PC-9 (cell line): ENCODE results near the gene FAM13B. TPM values are rescaled to one million over a fixed set of nuclear protein-coding genes. Genes with fewer than 3 reads are reported as not detected.
A peak's percentile ranks its signal among the peaks of the same experiment; 100 is the strongest.

ENCODE experiments used
- BruUV-seq: library from RNA; stranded (reverse); fragments of 400-500 nt; replicated peaks from 2 replicates; lab custom pipeline; 2021; lab: Mats Ljungman, UMichigan
- CTCF ChIA-PET: fragments of 300-600 bp; sonication (Branson Sonifier 250); formaldehyde crosslinking; loops from one replicate; lab custom pipeline; 2022; ENCODE audit warnings: antibody characterized with exemption; lab: Charles Lee
- POLR2A ChIA-PET: fragments of 300-600 bp; sonication (Branson Sonifier 250); formaldehyde crosslinking; loops from one replicate; lab custom pipeline; 2022; ENCODE audit warnings: antibody characterized with exemption; ENCODE audit not compliant: unreplicated experiment; lab: Charles Lee
- DNase-seq, 2 experiments: peaks; one replicate each; pipeline versions ENCODE4 v3.0.0 to v3.0.0-alpha.2; 2015 to 2022; ENCODE audit warnings: mixed read lengths in 1 of 2
- H2AFZ ChIP-seq: fragments of 200-600 bp; sonication (generic); 2 replicates; pipeline ENCODE4 v1.8.1; 2017; ENCODE audit warnings: antibody characterized with exemption
- H3F3A ChIP-seq: fragments of 200-600 bp; sonication (generic); 2 replicates; pipeline ENCODE4 v1.8.1; 2017; ENCODE audit warnings: antibody characterized with exemption, mild to moderate bottlenecking, low read depth; ENCODE audit not compliant: insufficient read depth
- H3K27ac ChIP-seq: fragments of 200-600 bp; sonication (generic); 2 replicates; pipeline ENCODE4 v1.6.1; 2016; ENCODE audit warnings: mixed run types
- H3K27me3 ChIP-seq: fragments of 200-600 bp; sonication (generic); 2 replicates; pipeline ENCODE4 v1.6.1; 2016; ENCODE audit warnings: low read depth, mixed run types; ENCODE audit not compliant: insufficient read depth
- H3K36me3 ChIP-seq: fragments of 200-600 bp; sonication (generic); 2 replicates; pipeline ENCODE4 v1.6.1; 2016; ENCODE audit warnings: low read depth, mixed run types
- H3K4me1 ChIP-seq: fragments of 200-600 bp; sonication (generic); replicated peaks from 2 replicates; pipeline ENCODE4 v1.6.1; 2016; ENCODE audit warnings: mixed run types; ENCODE audit not compliant: insufficient read depth
- H3K4me2 ChIP-seq: fragments of 200-600 bp; sonication (generic); 2 replicates; pipeline ENCODE4 v1.6.1; 2017; ENCODE audit warnings: mixed run types
- H3K4me3 ChIP-seq: fragments of 200-600 bp; sonication (generic); 2 replicates; pipeline ENCODE4 v1.6.1; 2016; ENCODE audit warnings: mixed run types
- H3K79me2 ChIP-seq: fragments of 200-600 bp; sonication (generic); 2 replicates; pipeline ENCODE4 v1.6.1; 2017; ENCODE audit warnings: low read depth, mixed run types
- H3K9me2 ChIP-seq: fragments of 200-600 bp; sonication (generic); 2 replicates; pipeline ENCODE4 v1.8.1; 2017; ENCODE audit warnings: mild to moderate bottlenecking; ENCODE audit not compliant: insufficient read depth
- H3K9me3 ChIP-seq: fragments of 200-600 bp; sonication (generic); 2 replicates; pipeline ENCODE4 v1.8.1; 2016; ENCODE audit warnings: low read depth; ENCODE audit not compliant: insufficient read depth
- H4K20me1 ChIP-seq: fragments of 200-600 bp; sonication (generic); 2 replicates; pipeline ENCODE4 v1.8.1; 2017; ENCODE audit not compliant: insufficient read depth
- EZH2 ChIP-seq: fragments of 200-600 bp; sonication (generic); IDR thresholded peaks from 2 replicates; pipeline ENCODE4 v1.8.0; 2017; ENCODE audit warnings: antibody characterized with exemption, low read depth
- intact Hi-C: fragments of 100-400 bp; cut with micrococcal nuclease; formaldehyde crosslinking; loops from one replicate; pipeline ENCODE4 v1.10.0; 2022; ENCODE audit not compliant: unreplicated experiment
- total RNA-seq: library from RNA; stranded (reverse); gene quantifications from 2 replicates; pipeline ENCODE4 v1.2.3, GENCODE V29; 2021
- TF ChIP-seq, protein P1 (sequence below): fragments of 200-600 bp; sonication (generic); conservative IDR thresholded peaks from 2 replicates; pipeline ENCODE4 v1.6.1; 2017; ENCODE audit warnings: mixed run types, antibody characterized with exemption, mild to moderate bottlenecking, moderate library complexity

The FAM13B gene
- total RNA-seq, 1 experiment from 2014 or later = 25.1 TPM

DNA sequence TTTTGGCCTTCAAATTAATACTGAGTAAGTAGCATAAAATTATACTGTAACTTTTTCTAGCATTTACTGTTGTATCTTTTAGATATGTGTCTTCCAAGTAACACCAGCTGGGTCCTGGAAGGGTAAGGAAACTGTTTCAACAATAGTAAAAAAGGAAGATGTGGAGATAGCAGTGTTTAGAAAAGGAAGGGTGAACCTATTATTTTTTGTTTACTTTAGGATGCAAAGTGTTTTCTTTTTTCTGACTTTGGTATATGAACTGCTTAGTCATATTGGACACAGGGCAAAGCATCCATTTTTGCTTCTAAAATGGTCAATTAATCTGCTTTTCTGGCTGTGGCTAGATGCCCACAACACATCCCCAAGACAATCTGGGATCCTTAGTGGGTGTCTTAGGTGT lies 138.3 kb downstream of the FAM13B start:
- Histone ChIP-seq H3K27ac (no peak overlapping the region), H3F3A (no peaks in the 10 kb centered on the region; the same call in 1 of the 2 replicates), H3K27me3 (no peaks in the 10 kb centered on the region), H3K79me2 (0 out of 2 replicates have a peak, but pooled peaks cover 3% of the 10 kb centered on the region), H3K9me3 (no peaks in the 10 kb centered on the region), H4K20me1 (no peaks in the 10 kb centered on the region), H3K4me3 (no peak overlapping the region), H3K4me2 (no peak overlapping the region), H3K9me2 (no peaks in the 10 kb centered on the region), H3K36me3 (no peaks in the 10 kb centered on the region), H3K4me1 (peaks cover 21% of the 10 kb centered on the region), H2AFZ (no peak overlapping the region)
- POLR2A ChIA-PET = no interaction called here
- intact Hi-C loops = no loop called here
- no TSS peak for BruUV-seq
- DNase-seq = no peak
- CTCF ChIA-PET = no interaction called here
- TF ChIP-seq EZH2 = no peak
- TF ChIP-seq, protein P1, sequence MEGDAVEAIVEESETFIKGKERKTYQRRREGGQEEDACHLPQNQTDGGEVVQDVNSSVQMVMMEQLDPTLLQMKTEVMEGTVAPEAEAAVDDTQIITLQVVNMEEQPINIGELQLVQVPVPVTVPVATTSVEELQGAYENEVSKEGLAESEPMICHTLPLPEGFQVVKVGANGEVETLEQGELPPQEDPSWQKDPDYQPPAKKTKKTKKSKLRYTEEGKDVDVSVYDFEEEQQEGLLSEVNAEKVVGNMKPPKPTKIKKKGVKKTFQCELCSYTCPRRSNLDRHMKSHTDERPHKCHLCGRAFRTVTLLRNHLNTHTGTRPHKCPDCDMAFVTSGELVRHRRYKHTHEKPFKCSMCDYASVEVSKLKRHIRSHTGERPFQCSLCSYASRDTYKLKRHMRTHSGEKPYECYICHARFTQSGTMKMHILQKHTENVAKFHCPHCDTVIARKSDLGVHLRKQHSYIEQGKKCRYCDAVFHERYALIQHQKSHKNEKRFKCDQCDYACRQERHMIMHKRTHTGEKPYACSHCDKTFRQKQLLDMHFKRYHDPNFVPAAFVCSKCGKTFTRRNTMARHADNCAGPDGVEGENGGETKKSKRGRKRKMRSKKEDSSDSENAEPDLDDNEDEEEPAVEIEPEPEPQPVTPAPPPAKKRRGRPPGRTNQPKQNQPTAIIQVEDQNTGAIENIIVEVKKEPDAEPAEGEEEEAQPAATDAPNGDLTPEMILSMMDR = no peak

DNA sequence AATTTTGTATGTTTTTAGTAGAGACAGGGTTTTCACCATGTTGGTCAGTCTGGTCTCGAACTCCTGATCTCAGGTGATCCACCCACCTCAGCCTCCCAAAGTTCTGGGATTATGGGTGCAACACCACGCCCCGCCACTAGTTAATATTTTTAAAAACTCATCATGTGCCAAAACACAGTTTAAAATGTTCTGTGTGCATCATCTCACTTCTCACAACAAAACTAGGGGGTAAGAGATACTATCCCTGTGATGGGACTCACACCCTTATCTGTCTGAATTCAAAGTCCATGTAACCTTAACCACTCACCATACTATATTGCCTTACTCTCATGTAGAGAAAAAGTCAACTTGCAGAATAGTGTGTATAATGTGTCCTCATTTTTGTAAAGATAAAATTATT lies 141.0 kb downstream of the FAM13B start:
- Histone ChIP-seq H3K4me1 (peaks cover 35% of the 10 kb centered on the region), H3F3A (no peaks in the 10 kb centered on the region; the same call in 1 of the 2 replicates), H4K20me1 (no peaks in the 10 kb centered on the region), H3K27ac (no peak overlapping the region), H3K27me3 (no peaks in the 10 kb centered on the region), H3K36me3 (no peaks in the 10 kb centered on the region), H3K4me2 (no peak overlapping the region), H3K4me3 (no peak overlapping the region), H3K9me2 (no peaks in the 10 kb centered on the region), H3K79me2 (0 out of 2 replicates have a peak, but pooled peaks cover 4% of the 10 kb centered on the region), H3K9me3 (no peaks in the 10 kb centered on the region), H2AFZ (no peak overlapping the region)
- no TSS peak for BruUV-seq
- intact Hi-C loops = no loop called here
- POLR2A ChIA-PET = no interaction called here
- DNase-seq = no peak
- CTCF ChIA-PET = interaction anchor here (0.6 kb wide), 1 partner anchor 98 kb away, joined by 3 read pairs; no protein-coding TSS in a partner anchor
- TF ChIP-seq, protein P1 = peak; percentile 43; the same call in 1 of the 2 replicates
- no peak for TF ChIP-seq EZH2

DNA sequence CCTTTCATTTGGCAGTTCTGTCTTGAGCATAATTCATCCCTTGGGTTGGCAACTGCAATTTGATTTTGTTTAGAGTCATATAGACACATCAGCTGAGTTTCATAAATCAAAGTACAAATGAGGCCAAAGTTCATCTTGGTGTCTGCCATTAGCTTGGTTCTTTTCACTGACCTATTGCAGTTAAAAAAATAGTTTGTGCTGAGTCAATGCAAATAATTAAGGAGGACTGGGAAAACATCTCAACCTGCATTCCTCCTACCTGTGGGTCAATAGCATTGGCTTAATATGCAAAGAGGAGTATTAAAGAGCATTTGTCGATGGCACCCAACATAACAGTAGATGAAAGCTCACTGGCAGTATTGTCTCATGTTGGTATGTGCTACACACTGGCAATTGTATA lies 142.0 kb downstream of the FAM13B start:
- H3K27me3 ChIP-seq = no peaks in the 10 kb centered on the region
- ChIA-PET POLR2A (no interaction called here), CTCF (no interaction called here)
- H3K4me3 ChIP-seq = no peak overlapping the region
- peaks cover 35% of the 10 kb centered on the region for H3K4me1 ChIP-seq
- H3K36me3 ChIP-seq = no peaks in the 10 kb centered on the region
- peak in 1 of 2 experiments; percentile 74 for DNase-seq
- H3K27ac ChIP-seq = peak overlapping the region; percentile 51
- intact Hi-C loops = no loop called here
- H4K20me1 ChIP-seq = no peaks in the 10 kb centered on the region
- BruUV-seq = no TSS peak
- no peaks in the 10 kb centered on the region; the same call in 1 of the 2 replicates for H3F3A ChIP-seq
- 0 out of 2 replicates have a peak, but pooled peaks cover 4% of the 10 kb centered on the region for H3K79me2 ChIP-seq
- peak overlapping the region; percentile 88 for H3K4me2 ChIP-seq
- H2AFZ ChIP-seq = no peak overlapping the region
- no peaks in the 10 kb centered on the region for H3K9me2 ChIP-seq
- H3K9me3 ChIP-seq = no peaks in the 10 kb centered on the region
- TF ChIP-seq EZH2 = no peak
- TF ChIP-seq, protein P1 = no peak
